Neural cell (in vitro differentiated cells): Measurements from ENCODE around the gene B4GALT2.

Source experiments
- EP300 ChIP-seq: fragments of 450-650 bp; conservative IDR thresholded peaks from 2 replicates; pipeline ENCODE4 v1.6.1; 2014; ENCODE audit warnings: antibody characterized with exemption, mild to moderate bottlenecking, moderate library complexity; ENCODE audit not compliant: poor library complexity, severe bottlenecking
- EZH2 ChIP-seq: fragments of 200-600, 300-800 bp; shearing (Covaris generic), sonication (generic); IDR thresholded peaks from 2 replicates; pipeline ENCODE4 v1.6.1; 2014; ENCODE audit warnings: antibody characterized with exemption, low read length, borderline replicate concordance, mild to moderate bottlenecking; ENCODE audit not compliant: insufficient read depth, poor library complexity, severe bottlenecking
- MXI1 ChIP-seq: fragments of 450-650 bp; conservative IDR thresholded peaks from 2 replicates; pipeline ENCODE4 v1.6.1; 2014; ENCODE audit warnings: antibody characterized with exemption, mild to moderate bottlenecking; ENCODE audit not compliant: poor library complexity, severe bottlenecking
- POLR2AphosphoS5 ChIP-seq: IDR thresholded peaks from 2 replicates; pipeline ENCODE4 v1.6.1; 2012
- RAD21 ChIP-seq: fragments of 450-650 bp; conservative IDR thresholded peaks from 2 replicates; pipeline ENCODE4 v1.6.1; 2014; ENCODE audit warnings: antibody characterized with exemption, mild to moderate bottlenecking, moderate library complexity
- SMC3 ChIP-seq: fragments of 450-650 bp; conservative IDR thresholded peaks from 2 replicates; pipeline ENCODE4 v1.6.1; 2014; ENCODE audit warnings: antibody characterized with exemption, mild to moderate bottlenecking, moderate library complexity; ENCODE audit not compliant: poor library complexity
- TAF1 ChIP-seq: IDR thresholded peaks from 2 replicates; pipeline ENCODE4 v1.6.1; 2012; ENCODE audit warnings: low read depth
- TF ChIP-seq, protein P1 (sequence below): IDR thresholded peaks from 2 replicates; pipeline ENCODE4 v1.6.1; 2012; ENCODE audit warnings: borderline replicate concordance
- TF ChIP-seq, protein P2 (sequence below): fragments of 450-650 bp; IDR thresholded peaks from 2 replicates; pipeline ENCODE4 v1.5.1; 2014; ENCODE audit warnings: antibody characterized with exemption, mild to moderate bottlenecking, moderate library complexity; ENCODE audit not compliant: poor library complexity, severe bottlenecking

DNA sequence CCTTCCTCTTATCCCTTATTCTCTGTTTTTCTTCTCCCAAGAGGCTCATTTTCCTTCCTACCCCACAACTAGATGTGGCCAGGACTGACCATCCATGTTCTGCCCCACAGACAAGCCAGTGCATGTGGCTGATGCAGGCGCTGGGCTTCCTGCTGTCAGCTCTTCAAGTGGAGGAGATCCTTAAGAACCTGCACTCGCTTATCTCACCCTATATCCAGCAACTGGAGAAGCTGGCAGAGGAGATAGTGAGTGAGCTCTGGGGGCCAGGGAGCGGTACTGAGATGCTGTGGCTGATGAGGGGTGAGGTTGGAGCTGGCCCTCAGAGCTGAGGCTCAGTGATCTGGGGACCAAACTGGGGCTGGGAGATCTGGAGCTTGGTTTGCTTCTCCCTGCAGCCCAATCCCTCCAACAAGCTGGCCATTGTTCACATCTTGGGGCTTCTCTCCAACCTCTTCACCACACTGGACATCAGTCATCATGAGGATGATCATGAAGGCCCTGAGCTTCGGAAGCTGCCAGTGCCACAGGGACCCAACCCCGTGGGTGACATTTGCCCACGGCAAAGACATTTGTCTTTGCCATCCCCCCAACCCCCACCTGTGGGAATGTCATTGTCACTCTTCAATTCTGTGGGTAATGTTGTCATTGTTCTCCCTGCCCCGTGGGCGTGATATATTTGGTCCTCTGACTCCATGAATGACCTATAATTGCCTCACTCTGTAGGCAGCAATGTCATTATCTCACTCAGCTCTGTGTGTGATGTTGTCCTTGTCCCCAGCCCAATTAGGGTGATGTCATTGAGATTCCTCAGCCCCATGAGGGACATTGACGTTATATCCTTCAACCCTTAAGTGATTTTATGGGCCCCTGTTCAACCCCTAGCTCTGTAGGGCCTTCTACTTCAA lies 20.4 kb upstream of the B4GALT2 start:
- TF ChIP-seq, protein P1, sequence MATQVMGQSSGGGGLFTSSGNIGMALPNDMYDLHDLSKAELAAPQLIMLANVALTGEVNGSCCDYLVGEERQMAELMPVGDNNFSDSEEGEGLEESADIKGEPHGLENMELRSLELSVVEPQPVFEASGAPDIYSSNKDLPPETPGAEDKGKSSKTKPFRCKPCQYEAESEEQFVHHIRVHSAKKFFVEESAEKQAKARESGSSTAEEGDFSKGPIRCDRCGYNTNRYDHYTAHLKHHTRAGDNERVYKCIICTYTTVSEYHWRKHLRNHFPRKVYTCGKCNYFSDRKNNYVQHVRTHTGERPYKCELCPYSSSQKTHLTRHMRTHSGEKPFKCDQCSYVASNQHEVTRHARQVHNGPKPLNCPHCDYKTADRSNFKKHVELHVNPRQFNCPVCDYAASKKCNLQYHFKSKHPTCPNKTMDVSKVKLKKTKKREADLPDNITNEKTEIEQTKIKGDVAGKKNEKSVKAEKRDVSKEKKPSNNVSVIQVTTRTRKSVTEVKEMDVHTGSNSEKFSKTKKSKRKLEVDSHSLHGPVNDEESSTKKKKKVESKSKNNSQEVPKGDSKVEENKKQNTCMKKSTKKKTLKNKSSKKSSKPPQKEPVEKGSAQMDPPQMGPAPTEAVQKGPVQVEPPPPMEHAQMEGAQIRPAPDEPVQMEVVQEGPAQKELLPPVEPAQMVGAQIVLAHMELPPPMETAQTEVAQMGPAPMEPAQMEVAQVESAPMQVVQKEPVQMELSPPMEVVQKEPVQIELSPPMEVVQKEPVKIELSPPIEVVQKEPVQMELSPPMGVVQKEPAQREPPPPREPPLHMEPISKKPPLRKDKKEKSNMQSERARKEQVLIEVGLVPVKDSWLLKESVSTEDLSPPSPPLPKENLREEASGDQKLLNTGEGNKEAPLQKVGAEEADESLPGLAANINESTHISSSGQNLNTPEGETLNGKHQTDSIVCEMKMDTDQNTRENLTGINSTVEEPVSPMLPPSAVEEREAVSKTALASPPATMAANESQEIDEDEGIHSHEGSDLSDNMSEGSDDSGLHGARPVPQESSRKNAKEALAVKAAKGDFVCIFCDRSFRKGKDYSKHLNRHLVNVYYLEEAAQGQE: no peak
- TF ChIP-seq, protein P2, sequence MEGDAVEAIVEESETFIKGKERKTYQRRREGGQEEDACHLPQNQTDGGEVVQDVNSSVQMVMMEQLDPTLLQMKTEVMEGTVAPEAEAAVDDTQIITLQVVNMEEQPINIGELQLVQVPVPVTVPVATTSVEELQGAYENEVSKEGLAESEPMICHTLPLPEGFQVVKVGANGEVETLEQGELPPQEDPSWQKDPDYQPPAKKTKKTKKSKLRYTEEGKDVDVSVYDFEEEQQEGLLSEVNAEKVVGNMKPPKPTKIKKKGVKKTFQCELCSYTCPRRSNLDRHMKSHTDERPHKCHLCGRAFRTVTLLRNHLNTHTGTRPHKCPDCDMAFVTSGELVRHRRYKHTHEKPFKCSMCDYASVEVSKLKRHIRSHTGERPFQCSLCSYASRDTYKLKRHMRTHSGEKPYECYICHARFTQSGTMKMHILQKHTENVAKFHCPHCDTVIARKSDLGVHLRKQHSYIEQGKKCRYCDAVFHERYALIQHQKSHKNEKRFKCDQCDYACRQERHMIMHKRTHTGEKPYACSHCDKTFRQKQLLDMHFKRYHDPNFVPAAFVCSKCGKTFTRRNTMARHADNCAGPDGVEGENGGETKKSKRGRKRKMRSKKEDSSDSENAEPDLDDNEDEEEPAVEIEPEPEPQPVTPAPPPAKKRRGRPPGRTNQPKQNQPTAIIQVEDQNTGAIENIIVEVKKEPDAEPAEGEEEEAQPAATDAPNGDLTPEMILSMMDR: no peak
- TF ChIP-seq TAF1: no peak
- TF ChIP-seq SMC3: no peak
- no peak for TF ChIP-seq POLR2AphosphoS5
- no peak for TF ChIP-seq EP300
- TF ChIP-seq EZH2: no peak
- TF ChIP-seq RAD21: no peak
- TF ChIP-seq MXI1: no peak
